Measurements from ENCODE around the gene GPBP1. TPM values are rescaled to one million over a fixed set of nuclear protein-coding genes. Genes with fewer than 3 reads are reported as not detected.

Gene GPBP1
- total and polyA plus RNA-seq, 2 of the 4 experiments (the other 2 are of a cell fraction), result 24.3 to 29.2 TPM

DNA sequence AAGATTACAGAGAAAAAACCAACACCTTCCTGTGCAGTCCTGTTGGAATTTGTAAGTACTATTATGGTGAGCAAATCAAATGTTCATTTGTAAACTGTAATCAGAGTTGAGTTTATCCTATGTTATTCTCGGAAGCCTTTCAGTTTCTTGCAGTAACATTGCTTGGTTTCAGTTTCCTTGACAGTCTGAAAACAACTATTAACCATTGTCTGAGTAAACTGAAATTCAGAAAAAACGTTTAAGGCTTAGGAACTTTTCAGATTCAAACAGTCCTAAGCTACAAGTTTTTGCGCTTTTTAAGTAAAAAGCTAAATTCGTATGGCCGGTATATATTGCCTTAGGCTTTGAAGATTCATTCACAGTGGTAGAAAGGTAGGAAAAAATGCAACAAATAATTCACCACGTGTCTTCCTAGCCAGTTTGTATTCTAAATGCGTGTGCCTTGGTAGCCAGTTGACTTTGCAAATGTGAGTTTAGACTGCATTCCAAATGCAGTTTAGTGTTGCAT is 2.5 kb downstream of the GPBP1 start:
- H3K14ac ChIP-seq (replicated peaks; ENCODE audit: low read depth, low read length), result no peak overlapping the region
- no peak overlapping the region for H2AK9ac ChIP-seq (replicated peaks; ENCODE audit: low read depth, low read length, poor library complexity)
- peak overlapping the region; percentile 97 for H3K4me2 ChIP-seq (ENCODE audit: low read depth, low read length)
- H3K9me1 ChIP-seq (ENCODE audit: insufficient read depth, low read length), result peaks cover 3% of the 10 kb centered on the region; the same call in 1 of the 2 replicates
- WGBS, 2 experiments (ENCODE audit: extremely low coverage in 2 of 2, insufficient read length in 1 of 2), result no CpG with 5 or more reads among the region's 7 CpGs
- H3K36me3 ChIP-seq (ENCODE audit: control insufficient read depth, insufficient read depth, low read length), result peaks cover 3% of the 10 kb centered on the region; the same call in 1 of the 2 replicates
- H4K8ac ChIP-seq (ENCODE audit: low read depth in 2 of 2, low read length in 2 of 2), result no peak overlapping the region
- H3K9me3 ChIP-seq (ENCODE audit: control insufficient read depth, insufficient read depth, low read length), result no peaks in the 10 kb centered on the region
- TF ChIP-seq POLR2A (IDR thresholded peaks at IDR 0.05; ENCODE audit: low read depth, low read length), result 0 out of 2 replicates have a peak, but pooled peaks have one; percentile 33
- TF ChIP-seq, protein P1, sequence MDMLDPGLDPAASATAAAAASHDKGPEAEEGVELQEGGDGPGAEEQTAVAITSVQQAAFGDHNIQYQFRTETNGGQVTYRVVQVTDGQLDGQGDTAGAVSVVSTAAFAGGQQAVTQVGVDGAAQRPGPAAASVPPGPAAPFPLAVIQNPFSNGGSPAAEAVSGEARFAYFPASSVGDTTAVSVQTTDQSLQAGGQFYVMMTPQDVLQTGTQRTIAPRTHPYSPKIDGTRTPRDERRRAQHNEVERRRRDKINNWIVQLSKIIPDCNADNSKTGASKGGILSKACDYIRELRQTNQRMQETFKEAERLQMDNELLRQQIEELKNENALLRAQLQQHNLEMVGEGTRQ (IDR thresholded peaks at IDR 0.05; ENCODE audit: low read depth, low read length), result no peak
- no peak for TF ChIP-seq CHD1 (IDR thresholded peaks at IDR 0.05; ENCODE audit: low read depth, low read length)
- TF ChIP-seq RAD21 (IDR thresholded peaks at IDR 0.05; ENCODE audit: low read length), result no peak
- no peak for TF ChIP-seq RFX5 (IDR thresholded peaks at IDR 0.05; ENCODE audit: low read depth, low read length)
- no peak for TF ChIP-seq NFE2L2 (IDR thresholded peaks at IDR 0.05; ENCODE audit: low read depth, low read length)
- TF ChIP-seq RCOR1 (IDR thresholded peaks at IDR 0.05; ENCODE audit: insufficient replicate concordance, low read length), result no peak
- TF ChIP-seq, protein P2, sequence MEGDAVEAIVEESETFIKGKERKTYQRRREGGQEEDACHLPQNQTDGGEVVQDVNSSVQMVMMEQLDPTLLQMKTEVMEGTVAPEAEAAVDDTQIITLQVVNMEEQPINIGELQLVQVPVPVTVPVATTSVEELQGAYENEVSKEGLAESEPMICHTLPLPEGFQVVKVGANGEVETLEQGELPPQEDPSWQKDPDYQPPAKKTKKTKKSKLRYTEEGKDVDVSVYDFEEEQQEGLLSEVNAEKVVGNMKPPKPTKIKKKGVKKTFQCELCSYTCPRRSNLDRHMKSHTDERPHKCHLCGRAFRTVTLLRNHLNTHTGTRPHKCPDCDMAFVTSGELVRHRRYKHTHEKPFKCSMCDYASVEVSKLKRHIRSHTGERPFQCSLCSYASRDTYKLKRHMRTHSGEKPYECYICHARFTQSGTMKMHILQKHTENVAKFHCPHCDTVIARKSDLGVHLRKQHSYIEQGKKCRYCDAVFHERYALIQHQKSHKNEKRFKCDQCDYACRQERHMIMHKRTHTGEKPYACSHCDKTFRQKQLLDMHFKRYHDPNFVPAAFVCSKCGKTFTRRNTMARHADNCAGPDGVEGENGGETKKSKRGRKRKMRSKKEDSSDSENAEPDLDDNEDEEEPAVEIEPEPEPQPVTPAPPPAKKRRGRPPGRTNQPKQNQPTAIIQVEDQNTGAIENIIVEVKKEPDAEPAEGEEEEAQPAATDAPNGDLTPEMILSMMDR (conservative IDR thresholded peaks at IDR 0.05; ENCODE audit: low read depth, low read length), result no peak
- TF ChIP-seq MXI1 (IDR thresholded peaks at IDR 0.05; ENCODE audit: borderline replicate concordance, low read depth, low read length), result 0 out of 2 replicates have a peak, but pooled peaks have one; percentile 25
- TF ChIP-seq MAFK (IDR thresholded peaks at IDR 0.05; ENCODE audit: low read depth, low read length), result no peak
- no peak for TF ChIP-seq MAZ (IDR thresholded peaks at IDR 0.05; ENCODE audit: borderline replicate concordance, low read depth, low read length)
- TF ChIP-seq CEBPB (IDR thresholded peaks at IDR 0.05; ENCODE audit: low read depth, low read length), result peak; percentile 62
- peaks cover 67% of the 10 kb centered on the region for H4K20me1 ChIP-seq (ENCODE audit: insufficient read depth, low read length)
- H3K4me3 ChIP-seq (ENCODE audit: insufficient read depth, low read depth, low read length), result peak overlapping the region; percentile 48
- H3K79me1 ChIP-seq (ENCODE audit: low read depth in 1 of 2, low read length in 2 of 2), result peaks cover 4 to 31% of the 10 kb centered on the region in 2 experiments; a peak in 3 of 4 replicates
- H2BK5ac ChIP-seq (ENCODE audit: low read depth, low read length, poor library complexity, severe bottlenecking), result peak overlapping the region; percentile 28
- H2BK20ac ChIP-seq (ENCODE audit: low read depth, low read length), result no peak overlapping the region
- no peak overlapping the region for H3K23ac ChIP-seq (ENCODE audit: low read depth, low read length)
- H2AK5ac ChIP-seq (ENCODE audit: low read depth, low read length), result no peak overlapping the region
- H3K9ac ChIP-seq (ENCODE audit: low read depth, low read length), result peak overlapping the region; percentile 55; the same call in 1 of the 2 replicates
- no peak overlapping the region for H3K4ac ChIP-seq (ENCODE audit: low read depth, low read length)
- no peak overlapping the region for H2AFZ ChIP-seq (replicated peaks; ENCODE audit: low read length, poor library complexity)
- H4K91ac ChIP-seq (ENCODE audit: insufficient read depth, low read depth, low read length), result no peak overlapping the region
- H3K18ac ChIP-seq (ENCODE audit: low read depth, low read length), result no peak overlapping the region
- H3K27me3 ChIP-seq (ENCODE audit: control insufficient read depth, insufficient read depth, low read length), result no peaks in the 10 kb centered on the region
- no peak overlapping the region for H4K5ac ChIP-seq (ENCODE audit: low read depth, low read length)
- CTCF ChIA-PET, result interaction anchor here (0.6 kb wide), 1 partner anchor 373 kb away, joined by 4 read pairs; no protein-coding TSS in a partner anchor
- peaks cover 4% of the 10 kb centered on the region; the same call in 1 of the 2 replicates for H3K4me1 ChIP-seq (ENCODE audit: control insufficient read depth, insufficient read depth, low read length)
- no TSS peak for BruUV-seq (replicated peaks)
- DNase-seq (peak; percentile 80), ATAC-seq (ENCODE audit: low read depth) (no peak)
- no peak overlapping the region for H3K27ac ChIP-seq (ENCODE audit: insufficient read depth, low read length)
- intact Hi-C loops (cut with micrococcal nuclease), result no loop called here
- no peak overlapping the region for H2BK120ac ChIP-seq (ENCODE audit: low read depth, low read length)
- H3K56ac ChIP-seq (ENCODE audit: extremely low read depth, insufficient read depth, low read length), result no peak overlapping the region
- POLR2A ChIA-PET (ENCODE audit: unreplicated experiment), result no interaction called here
- no peak overlapping the region for H2BK15ac ChIP-seq (ENCODE audit: low read depth, low read length)
- dilution Hi-C loops (cut with HindIII; ENCODE audit: low sequenced_read_pairs, unreplicated experiment), result no loop called here
- in situ Hi-C loops (cut with MboI; ENCODE audit: low sequenced_read_pairs), result no loop called here
